Dermis microvascular lymphatic vessel endothelial cell (primary cell): Measurements from ENCODE around the gene RASSF3. TPM values are rescaled to one million over a fixed set of nuclear protein-coding genes. Genes with fewer than 3 reads are reported as not detected.
"Not testable (repeated sequence)": the region's sequence is repeated elsewhere in the genome, so short reads cannot be mapped to it uniquely, and the experiment has no call there.

Experiments used
- DNase-seq, 2 donors: peaks; one replicate each; pipeline versions ENCODE4 v3.0.0 to v3.0.0-alpha.2; 2010; ENCODE audit warnings: low read depth in 2 of 2
- total RNA-seq: library from RNA; depleted of rRNA; stranded (reverse); fragments of >200 nt; gene quantifications from 2 replicates; pipeline ENCODE4 v1.2.1, GENCODE V29; 2014

RASSF3 gene
- total RNA-seq, 1 donor from 2014 or later = 18.1 TPM

- DNase-seq = no peak
Measured at GRCh38 chr12:64595863-64596793, 14.2 kb upstream of the RASSF3 start.

- no peak for DNase-seq
Measured at GRCh38 chr12:64598831-64599230, 11.5 kb upstream of the RASSF3 start.

- no peak for DNase-seq
Measured at GRCh38 chr12:64600164-64600561, 10.1 kb upstream of the RASSF3 start.

GRCh38 chr12:64603183-64603841 lies 7.0 kb upstream of the RASSF3 start:
- DNase-seq = no peak

GRCh38 chr12:64608901-64609535 lies 1.3 kb upstream of the RASSF3 start:
- peak in 1 of 2 donors; percentile 68 for DNase-seq

GRCh38 chr12:64609536-64610078 lies 688 bp upstream of the RASSF3 start:
- peak in 1 of 2 donors; percentile 48 for DNase-seq

- DNase-seq = peak in 1 of 2 donors; percentile 75
Measured at GRCh38 chr12:64610660-64611340, 505 bp downstream of the RASSF3 start.

- DNase-seq = peak in 1 of 2 donors; percentile 38
Measured at GRCh38 chr12:64611341-64612284, 1.3 kb downstream of the RASSF3 start.

- DNase-seq = no peak
Measured at GRCh38 chr12:64612843-64613242, 2.5 kb downstream of the RASSF3 start.

GRCh38 chr12:64613775-64614398 lies 3.6 kb downstream of the RASSF3 start:
- DNase-seq = not testable (repeated sequence)

GRCh38 chr12:64616201-64616600 lies 5.9 kb downstream of the RASSF3 start:
- DNase-seq = no peak

- DNase-seq = peak in 1 of 2 donors; percentile 28
Measured at GRCh38 chr12:64618953-64619590, 8.8 kb downstream of the RASSF3 start.

GRCh38 chr12:64621257-64621942 lies 11.1 kb downstream of the RASSF3 start:
- DNase-seq = peak in 1 of 2 donors; percentile 26

GRCh38 chr12:64624035-64624434 lies 13.7 kb downstream of the RASSF3 start:
- no peak for DNase-seq

GRCh38 chr12:64625243-64626077 lies 15.2 kb downstream of the RASSF3 start:
- DNase-seq = peak in 1 of 2 donors; percentile 95

- DNase-seq = not testable (repeated sequence)
Measured at GRCh38 chr12:64626588-64626987, 16.3 kb downstream of the RASSF3 start.

GRCh38 chr12:64627771-64628170 lies 17.5 kb downstream of the RASSF3 start:
- peak in 1 of 2 donors; percentile 22 for DNase-seq

GRCh38 chr12:64631197-64631596 lies 20.9 kb downstream of the RASSF3 start:
- DNase-seq = no peak
